Measurements from ENCODE around the gene SAMD1.

The SAMD1 gene

GRCh38 chr19:14090509-14091080 lies at the start of gene SAMD1:
Gene SAMD1, minus strand, starts transcription at chr19:14090751.
- H3K4me1 Mint-ChIP-seq, result peaks cover 15% of the 10 kb centered on the region
- peaks cover 39% of the 10 kb centered on the region for H3K36me3 Mint-ChIP-seq (ENCODE audit: low read depth)
- H3K9me3 Mint-ChIP-seq, result peaks cover 11% of the 10 kb centered on the region
- TF ChIP-seq CTCF (IDR thresholded peaks at IDR 0.05; ENCODE audit: unreplicated experiment in 3 of 3), result no peak
- no peaks in the 10 kb centered on the region for H3K27me3 Mint-ChIP-seq (ENCODE audit: low read depth)
- H3K27ac Mint-ChIP-seq, result peak within 1 kb of the TSS; percentile 94 to 95 (median 95)
- H3K4me3 Mint-ChIP-seq, result peak within 1 kb of the TSS; percentile 98 to 100 (median 100)

GRCh38 chr19:14139944-14140343 lies 49.4 kb upstream of the SAMD1 start:
- TF ChIP-seq CTCF (IDR thresholded peaks at IDR 0.05; ENCODE audit: unreplicated experiment in 3 of 3), result no peak
- Mint-ChIP-seq H3K27me3 (ENCODE audit: low read depth) (no peaks in the 10 kb centered on the region), H3K4me3 (peak overlapping the region; percentile 67 to 81 (median 77)), H3K4me1 (peaks cover 24% of the 10 kb centered on the region), H3K27ac (peak overlapping the region; percentile 9 to 72 (median 41)), H3K36me3 (ENCODE audit: low read depth) (no peaks in the 10 kb centered on the region), H3K9me3 (no peaks in the 10 kb centered on the region)

- Mint-ChIP-seq H3K9me3 (no peaks in the 10 kb centered on the region), H3K4me1 (peaks cover 33% of the 10 kb centered on the region), H3K36me3 (ENCODE audit: low read depth) (no peaks in the 10 kb centered on the region), H3K27ac (peak overlapping the region; percentile 40 to 74 (median 60)), H3K4me3 (peak overlapping the region; percentile 71 to 83 (median 82)), H3K27me3 (ENCODE audit: low read depth) (no peaks in the 10 kb centered on the region)
- TF ChIP-seq CTCF (IDR thresholded peaks at IDR 0.05; ENCODE audit: unreplicated experiment in 3 of 3), result no peak
Measured at GRCh38 chr19:14138576-14139265, 48.2 kb upstream of the SAMD1 start.

- peaks cover 28% of the 10 kb centered on the region for H3K4me1 Mint-ChIP-seq
- no peaks in the 10 kb centered on the region for H3K9me3 Mint-ChIP-seq
- TF ChIP-seq CTCF (IDR thresholded peaks at IDR 0.05; ENCODE audit: unreplicated experiment in 3 of 3), result peak; percentile 79 to 86 (median 83)
- H3K27me3 Mint-ChIP-seq (ENCODE audit: low read depth), result no peaks in the 10 kb centered on the region
- peak within 1 kb of the TSS; percentile 84 to 90 (median 89) for H3K4me3 Mint-ChIP-seq
- H3K36me3 Mint-ChIP-seq (ENCODE audit: low read depth), result no peaks in the 10 kb centered on the region
- peak within 1 kb of the TSS; percentile 75 to 90 (median 84) for H3K27ac Mint-ChIP-seq
Measured at GRCh38 chr19:14136509-14137281, 46.1 kb upstream of the SAMD1 start, which contains the start of gene ASF1B. Gene ASF1B, minus strand, starts transcription at chr19:14136589. Its CDS starts 133 bp downstream, at chr19:14136456.

- Mint-ChIP-seq H3K27ac (no peak overlapping the region), H3K9me3 (no peaks in the 10 kb centered on the region), H3K27me3 (ENCODE audit: low read depth) (no peaks in the 10 kb centered on the region), H3K4me3 (peak overlapping the region; percentile 84 to 90 (median 89)), H3K36me3 (ENCODE audit: low read depth) (no peaks in the 10 kb centered on the region), H3K4me1 (peaks cover 28% of the 10 kb centered on the region)
- TF ChIP-seq CTCF (IDR thresholded peaks at IDR 0.05; ENCODE audit: unreplicated experiment in 3 of 3), result no peak
Measured at GRCh38 chr19:14135985-14136508, 45.5 kb upstream of the SAMD1 start.
